Fibroblast of lung (primary cell): Measurements from ENCODE around the gene DNMT3A.

Source experiments
- EZH2 ChIP-seq: IDR thresholded peaks from 2 replicates; pipeline ENCODE4 v1.5.1; 2012; ENCODE audit warnings: low read length, control low read depth, mild to moderate bottlenecking; ENCODE audit errors: missing control alignments
- TF ChIP-seq, protein P1 (sequence below), 2 donors: IDR thresholded peaks in 1 of 2; conservative IDR thresholded peaks in 1 of 2; 1 replicate in 1 of 2; 2 replicates in 1 of 2; pipeline ENCODE4 v1.5.1; 2011 to 2012; ENCODE audit warnings: low read length in 2 of 2, control low read depth in 1 of 2, inconsistent platforms in 1 of 2, low read depth in 1 of 2, mild to moderate bottlenecking in 1 of 2

DNA sequence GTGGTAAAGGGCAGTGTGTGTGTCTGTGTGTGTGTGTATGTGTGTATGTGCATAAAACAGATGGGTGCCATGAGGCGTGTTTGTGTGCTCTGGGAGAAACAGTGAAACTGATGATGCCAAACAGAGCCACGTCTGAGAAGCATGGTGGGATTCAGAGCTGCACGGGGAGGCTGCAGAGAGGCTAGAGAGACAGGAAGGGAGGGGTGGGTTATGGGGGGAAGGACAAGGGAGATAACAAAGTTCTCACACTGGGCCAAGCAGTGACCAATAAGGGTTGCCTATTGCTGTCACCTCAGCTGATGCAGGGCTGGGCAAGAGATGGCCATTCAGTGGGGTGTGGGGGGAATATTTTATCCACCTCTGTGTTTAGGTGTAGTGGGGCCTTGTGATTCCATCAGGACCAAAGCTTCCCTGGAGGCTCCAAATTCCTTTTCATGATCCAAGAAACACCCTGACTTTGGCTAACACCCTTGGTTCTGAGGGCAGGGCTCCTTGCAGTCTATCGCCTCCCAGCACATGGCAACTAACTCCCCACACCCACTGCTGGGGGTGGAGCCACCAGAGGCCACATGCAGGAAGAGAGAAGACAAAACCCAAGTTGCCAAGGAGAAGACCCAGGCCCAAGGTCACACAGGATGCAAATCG is 119.1 kb downstream of the DNMT3A start:
- TF ChIP-seq, protein P1, sequence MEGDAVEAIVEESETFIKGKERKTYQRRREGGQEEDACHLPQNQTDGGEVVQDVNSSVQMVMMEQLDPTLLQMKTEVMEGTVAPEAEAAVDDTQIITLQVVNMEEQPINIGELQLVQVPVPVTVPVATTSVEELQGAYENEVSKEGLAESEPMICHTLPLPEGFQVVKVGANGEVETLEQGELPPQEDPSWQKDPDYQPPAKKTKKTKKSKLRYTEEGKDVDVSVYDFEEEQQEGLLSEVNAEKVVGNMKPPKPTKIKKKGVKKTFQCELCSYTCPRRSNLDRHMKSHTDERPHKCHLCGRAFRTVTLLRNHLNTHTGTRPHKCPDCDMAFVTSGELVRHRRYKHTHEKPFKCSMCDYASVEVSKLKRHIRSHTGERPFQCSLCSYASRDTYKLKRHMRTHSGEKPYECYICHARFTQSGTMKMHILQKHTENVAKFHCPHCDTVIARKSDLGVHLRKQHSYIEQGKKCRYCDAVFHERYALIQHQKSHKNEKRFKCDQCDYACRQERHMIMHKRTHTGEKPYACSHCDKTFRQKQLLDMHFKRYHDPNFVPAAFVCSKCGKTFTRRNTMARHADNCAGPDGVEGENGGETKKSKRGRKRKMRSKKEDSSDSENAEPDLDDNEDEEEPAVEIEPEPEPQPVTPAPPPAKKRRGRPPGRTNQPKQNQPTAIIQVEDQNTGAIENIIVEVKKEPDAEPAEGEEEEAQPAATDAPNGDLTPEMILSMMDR (conservative IDR thresholded peaks at IDR 0.05 in 1 of 2, IDR thresholded peaks at IDR 0.05 in 1 of 2; ENCODE audit: low read depth in 1 of 2, low read length in 2 of 2): no peak
- no peak for TF ChIP-seq EZH2
